ENCODE measurements around the gene CADM4.
A peak's percentile ranks its signal among the peaks of the same experiment; 100 is the strongest.

Gene CADM4

GRCh38 chr19:43620061-43621001 lies 19.3 kb downstream of the CADM4 start:
- Histone ChIP-seq H3K4me1 (ENCODE audit: control insufficient read depth, insufficient read depth, low read length) (peaks cover 17% of the 10 kb centered on the region), H3K9me3 (ENCODE audit: control insufficient read depth in 2 of 2, low read length in 2 of 2) (no peaks in the 10 kb centered on the region), H3K9ac (ENCODE audit: low read length in 2 of 2) (peak overlapping the region; percentile 72 to 99), H3K4me3 (ENCODE audit: low read length in 2 of 2) (peak overlapping the region; percentile 79 to 96), H3K27me3 (ENCODE audit: control insufficient read depth in 1 of 2, insufficient read depth in 2 of 2, low read length in 2 of 2) (no peaks in the 10 kb centered on the region), H3K27ac (ENCODE audit: low read length) (peak overlapping the region; percentile 90), H3K36me3 (ENCODE audit: control insufficient read depth in 2 of 2, insufficient read depth in 2 of 2, low read length in 2 of 2) (no peaks in the 10 kb centered on the region)

- Histone ChIP-seq H3K27me3 (ENCODE audit: control insufficient read depth in 1 of 2, insufficient read depth in 2 of 2, low read length in 2 of 2) (no peaks in the 10 kb centered on the region), H3K36me3 (ENCODE audit: control insufficient read depth in 2 of 2, insufficient read depth in 2 of 2, low read length in 2 of 2) (no peaks in the 10 kb centered on the region), H3K4me1 (ENCODE audit: control insufficient read depth, insufficient read depth, low read length) (peaks cover 17% of the 10 kb centered on the region), H3K9me3 (ENCODE audit: control insufficient read depth in 2 of 2, low read length in 2 of 2) (no peaks in the 10 kb centered on the region), H3K27ac (ENCODE audit: low read length) (peak within 1 kb of the TSS; percentile 90), H3K9ac (ENCODE audit: low read length in 2 of 2) (peak within 1 kb of the TSS; percentile 72 to 99), H3K4me3 (ENCODE audit: low read length in 2 of 2) (peak within 1 kb of the TSS; percentile 79 to 96)
Measured at GRCh38 chr19:43619262-43620060, 20.2 kb downstream of the CADM4 start, which contains the start of gene ZNF428. Gene ZNF428 (minus strand): TSS chr19:43619629. CDS start chr19:43614304, 5,325 bp downstream.

- peaks cover 17% of the 10 kb centered on the region for H3K4me1 ChIP-seq (ENCODE audit: control insufficient read depth, insufficient read depth, low read length)
Measured at GRCh38 chr19:43618921-43619261, 20.8 kb downstream of the CADM4 start.

GRCh38 chr19:43616954-43617353 lies 22.7 kb downstream of the CADM4 start:
- H3K9me3 ChIP-seq (ENCODE audit: control insufficient read depth in 2 of 2, low read length in 2 of 2): no peaks in the 10 kb centered on the region
- H3K4me3 ChIP-seq (ENCODE audit: low read length in 2 of 2): no peak overlapping the region
- no peak overlapping the region for H3K9ac ChIP-seq (ENCODE audit: low read length in 2 of 2)
- H3K27me3 ChIP-seq (ENCODE audit: control insufficient read depth in 1 of 2, insufficient read depth in 2 of 2, low read length in 2 of 2): no peaks in the 10 kb centered on the region
- H3K4me1 ChIP-seq (ENCODE audit: control insufficient read depth, insufficient read depth, low read length): peaks cover 17% of the 10 kb centered on the region
- H3K36me3 ChIP-seq (ENCODE audit: control insufficient read depth in 2 of 2, insufficient read depth in 2 of 2, low read length in 2 of 2): peaks cover 7 to 15% of the 10 kb centered on the region in 2 donors
- no peak overlapping the region for H3K27ac ChIP-seq (ENCODE audit: low read length)

More at GRCh38 chr19:43618921-43619261, 20.8 kb downstream of the CADM4 start:
- Histone ChIP-seq H3K27me3 (ENCODE audit: control insufficient read depth in 1 of 2, insufficient read depth in 2 of 2, low read length in 2 of 2) (no peaks in the 10 kb centered on the region), H3K36me3 (ENCODE audit: control insufficient read depth in 2 of 2, insufficient read depth in 2 of 2, low read length in 2 of 2) (peaks cover 3% of the 10 kb centered on the region in 2 donors), H3K9me3 (ENCODE audit: control insufficient read depth in 2 of 2, low read length in 2 of 2) (no peaks in the 10 kb centered on the region), H3K27ac (ENCODE audit: low read length) (peak overlapping the region; percentile 90), H3K4me3 (ENCODE audit: low read length in 2 of 2) (peak overlapping the region; percentile 79 to 96), H3K9ac (ENCODE audit: low read length in 2 of 2) (peak overlapping the region; percentile 72 to 99)

GRCh38 chr19:43616306-43616705 lies 23.3 kb downstream of the CADM4 start:
- H3K27me3 ChIP-seq (ENCODE audit: control insufficient read depth in 1 of 2, insufficient read depth in 2 of 2, low read length in 2 of 2): no peaks in the 10 kb centered on the region
- H3K36me3 ChIP-seq (ENCODE audit: control insufficient read depth in 2 of 2, insufficient read depth in 2 of 2, low read length in 2 of 2): peaks cover 7 to 19% of the 10 kb centered on the region in 2 donors
- H3K4me1 ChIP-seq (ENCODE audit: control insufficient read depth, insufficient read depth, low read length): peaks cover 17% of the 10 kb centered on the region
- no peak overlapping the region for H3K27ac ChIP-seq (ENCODE audit: low read length)
- H3K4me3 ChIP-seq (ENCODE audit: low read length in 2 of 2): no peak overlapping the region
- H3K9me3 ChIP-seq (ENCODE audit: control insufficient read depth in 2 of 2, low read length in 2 of 2): no peaks in the 10 kb centered on the region
- H3K9ac ChIP-seq (ENCODE audit: low read length in 2 of 2): no peak overlapping the region

- no peaks in the 10 kb centered on the region for H3K4me1 ChIP-seq (ENCODE audit: control insufficient read depth, insufficient read depth, low read length)
- H3K9ac ChIP-seq (ENCODE audit: low read length in 2 of 2): no peak overlapping the region
- no peak overlapping the region for H3K27ac ChIP-seq (ENCODE audit: low read length)
- no peaks in the 10 kb centered on the region for H3K9me3 ChIP-seq (ENCODE audit: control insufficient read depth in 2 of 2, low read length in 2 of 2)
- H3K36me3 ChIP-seq (ENCODE audit: control insufficient read depth in 2 of 2, insufficient read depth in 2 of 2, low read length in 2 of 2): peaks cover 13 to 21% of the 10 kb centered on the region in 2 donors
- H3K4me3 ChIP-seq (ENCODE audit: low read length in 2 of 2): no peak overlapping the region
- no peaks in the 10 kb centered on the region for H3K27me3 ChIP-seq (ENCODE audit: control insufficient read depth in 1 of 2, insufficient read depth in 2 of 2, low read length in 2 of 2)
Measured at GRCh38 chr19:43612374-43612773, 27.3 kb downstream of the CADM4 start.

GRCh38 chr19:43611788-43612187 lies 27.9 kb downstream of the CADM4 start, which contains the start of gene SRRM5:
Gene SRRM5 (plus strand): TSS chr19:43612088. CDS start chr19:43612122, 34 bp downstream.
- no peak within 1 kb of the TSS for H3K9ac ChIP-seq (ENCODE audit: low read length in 2 of 2)
- H3K27ac ChIP-seq (ENCODE audit: low read length): no peak within 1 kb of the TSS
- no peaks in the 10 kb centered on the region for H3K9me3 ChIP-seq (ENCODE audit: control insufficient read depth in 2 of 2, low read length in 2 of 2)
- H3K4me3 ChIP-seq (ENCODE audit: low read length in 2 of 2): no peak within 1 kb of the TSS
- H3K27me3 ChIP-seq (ENCODE audit: control insufficient read depth in 1 of 2, insufficient read depth in 2 of 2, low read length in 2 of 2): no peaks in the 10 kb centered on the region
- no peaks in the 10 kb centered on the region for H3K4me1 ChIP-seq (ENCODE audit: control insufficient read depth, insufficient read depth, low read length)
- H3K36me3 ChIP-seq (ENCODE audit: control insufficient read depth in 2 of 2, insufficient read depth in 2 of 2, low read length in 2 of 2): peaks cover 19 to 23% of the 10 kb centered on the region in 2 donors

- Histone ChIP-seq H3K27ac (ENCODE audit: low read length) (no peak overlapping the region), H3K9me3 (ENCODE audit: control insufficient read depth in 2 of 2, low read length in 2 of 2) (no peaks in the 10 kb centered on the region), H3K4me3 (ENCODE audit: low read length in 2 of 2) (no peak overlapping the region), H3K4me1 (ENCODE audit: control insufficient read depth, insufficient read depth, low read length) (no peaks in the 10 kb centered on the region), H3K27me3 (ENCODE audit: control insufficient read depth in 1 of 2, insufficient read depth in 2 of 2, low read length in 2 of 2) (no peaks in the 10 kb centered on the region), H3K36me3 (ENCODE audit: control insufficient read depth in 2 of 2, insufficient read depth in 2 of 2, low read length in 2 of 2) (peaks cover 22 to 24% of the 10 kb centered on the region in 2 donors), H3K9ac (ENCODE audit: low read length in 2 of 2) (no peak overlapping the region)
Measured at GRCh38 chr19:43610493-43610892, 29.2 kb downstream of the CADM4 start.

- H3K36me3 ChIP-seq (ENCODE audit: control insufficient read depth in 2 of 2, insufficient read depth in 2 of 2, low read length in 2 of 2): peaks cover 22 to 24% of the 10 kb centered on the region in 2 donors
- H3K27ac ChIP-seq (ENCODE audit: low read length): no peak overlapping the region
- H3K9ac ChIP-seq (ENCODE audit: low read length in 2 of 2): no peak overlapping the region
- no peak overlapping the region for H3K4me3 ChIP-seq (ENCODE audit: low read length in 2 of 2)
- no peaks in the 10 kb centered on the region for H3K27me3 ChIP-seq (ENCODE audit: control insufficient read depth in 1 of 2, insufficient read depth in 2 of 2, low read length in 2 of 2)
- no peaks in the 10 kb centered on the region for H3K9me3 ChIP-seq (ENCODE audit: control insufficient read depth in 2 of 2, low read length in 2 of 2)
- H3K4me1 ChIP-seq (ENCODE audit: control insufficient read depth, insufficient read depth, low read length): no peaks in the 10 kb centered on the region
Measured at GRCh38 chr19:43609872-43610271, 29.8 kb downstream of the CADM4 start.

- no peaks in the 10 kb centered on the region for H3K4me1 ChIP-seq (ENCODE audit: control insufficient read depth, insufficient read depth, low read length)
- H3K36me3 ChIP-seq (ENCODE audit: control insufficient read depth in 2 of 2, insufficient read depth in 2 of 2, low read length in 2 of 2): peaks cover 15 to 19% of the 10 kb centered on the region in 2 donors
- no peak overlapping the region for H3K27ac ChIP-seq (ENCODE audit: low read length)
- H3K4me3 ChIP-seq (ENCODE audit: low read length in 2 of 2): no peak overlapping the region
- H3K9me3 ChIP-seq (ENCODE audit: control insufficient read depth in 2 of 2, low read length in 2 of 2): no peaks in the 10 kb centered on the region
- no peaks in the 10 kb centered on the region for H3K27me3 ChIP-seq (ENCODE audit: control insufficient read depth in 1 of 2, insufficient read depth in 2 of 2, low read length in 2 of 2)
- H3K9ac ChIP-seq (ENCODE audit: low read length in 2 of 2): no peak overlapping the region
Measured at GRCh38 chr19:43607238-43608205, 32.1 kb downstream of the CADM4 start.

All from stomach smooth muscle (tissue), 2 donors.